Breast epithelium (tissue), 3 donors: Measurements from ENCODE around the gene SAA1.

Experiments used
- CTCF ChIP-seq, 3 donors: fragments of 450-650 bp; IDR thresholded peaks; one replicate each; pipeline ENCODE4 v1.5.1; 2016 to 2017; ENCODE audit warnings: antibody characterized with exemption in 3 of 3, mild to moderate bottlenecking in 3 of 3, moderate library complexity in 3 of 3
- POLR2A ChIP-seq: fragments of 450-650 bp; IDR thresholded peaks from one replicate; pipeline ENCODE4 v1.6.1; 2016; ENCODE audit warnings: antibody characterized with exemption, mild to moderate bottlenecking, moderate library complexity
- POLR2AphosphoS5 ChIP-seq, 3 donors: sonication (generic); formaldehyde crosslinking; IDR thresholded peaks; one replicate each; pipeline ENCODE4 v1.6.1; 2017; ENCODE audit warnings: antibody characterized with exemption in 3 of 3

GRCh38 chr11:18312012-18312411, 45.9 kb downstream of the SAA1 start:
- TF ChIP-seq POLR2AphosphoS5 (IDR thresholded peaks at IDR 0.05), result no peak
- TF ChIP-seq CTCF (IDR thresholded peaks at IDR 0.05), result no peak
- TF ChIP-seq POLR2A, result no peak
